Natural killer cell (primary cell): ENCODE results near the gene PGA4. TPM values are rescaled to one million over a fixed set of nuclear protein-coding genes. Genes with fewer than 3 reads are reported as not detected.

Experiments
- ATAC-seq, 3 donors: fragments of 150-1000 bp in 2 of 3; fragments of 200-7000 bp in 1 of 3; cut with Tn5 transposase; 1 replicate in 1 of 3; 2 replicates in 2 of 3; pipeline ENCODE4 v1.10.0; 2021; ENCODE audit warnings: mild to moderate bottlenecking in 2 of 3, moderate library complexity in 2 of 3
- DNase-seq, 2 donors: peaks; one replicate each; pipeline versions ENCODE4 v3.0.0 to v3.0.0-alpha.2; 2013 to 2021; ENCODE audit warnings: mixed read lengths in 1 of 2
- H3K27ac ChIP-seq: one replicate; pipeline ENCODE4 v1.5.1; 2013; ENCODE audit warnings: mild to moderate bottlenecking, low read length
- H3K27me3 ChIP-seq: one replicate; pipeline ENCODE4 v1.6.1; 2013; ENCODE audit warnings: low read length; ENCODE audit not compliant: control insufficient read depth, insufficient read depth
- H3K36me3 ChIP-seq: one replicate; pipeline ENCODE4 v1.6.1; 2013; ENCODE audit warnings: low read length; ENCODE audit not compliant: control insufficient read depth, insufficient read depth
- H3K4me1 ChIP-seq: one replicate; pipeline ENCODE4 v1.6.1; 2013; ENCODE audit warnings: low read length; ENCODE audit not compliant: control insufficient read depth, insufficient read depth
- H3K4me3 ChIP-seq: one replicate; pipeline ENCODE4 v1.5.1; 2013; ENCODE audit warnings: low read length
- H3K9me3 ChIP-seq: one replicate; pipeline ENCODE4 v1.6.1; 2013; ENCODE audit warnings: low read length; ENCODE audit not compliant: control insufficient read depth, insufficient read depth
- H3K27ac Mint-ChIP-seq, 2 donors: one replicate each; pipeline ENCODE4 v1.8.0; 2022; ENCODE audit warnings: mild to moderate bottlenecking in 2 of 2, mixed read lengths in 2 of 2, moderate library complexity in 1 of 2
- H3K27me3 Mint-ChIP-seq, 2 donors: one replicate each; pipeline ENCODE4 v1.8.0; 2022; ENCODE audit warnings: low read depth in 2 of 2, mixed read lengths in 2 of 2
- H3K36me3 Mint-ChIP-seq: one replicate; pipeline ENCODE4 v1.8.0; 2022; ENCODE audit warnings: mixed read lengths
- H3K4me1 Mint-ChIP-seq, 2 donors: one replicate each; pipeline ENCODE4 v1.8.0; 2022; ENCODE audit warnings: mixed read lengths in 2 of 2
- H3K4me3 Mint-ChIP-seq: one replicate; pipeline ENCODE4 v1.8.0; 2022; ENCODE audit warnings: mild to moderate bottlenecking, moderate library complexity, mixed read lengths
- H3K9me3 Mint-ChIP-seq, 2 donors: one replicate each; pipeline ENCODE4 v1.8.0; 2022; ENCODE audit warnings: mixed read lengths in 2 of 2
- WGBS: methylation state at CpG from one replicate; pipeline ENCODE4 v1.1.7; 2013; ENCODE audit warnings: missing lambda C conversion rate; ENCODE audit not compliant: insufficient coverage; 5-methylcytosine and 5-hydroxymethylcytosine counted together
- intact Hi-C: fragments of 100-400 bp; cut with micrococcal nuclease; formaldehyde crosslinking; loops from one replicate; pipeline ENCODE4 v1.14.2; 2022
- total RNA-seq, 4 donors: library from RNA; stranded (reverse); fragments of 120-200 nt in 1 of 4; gene quantifications; one replicate each; pipeline versions ENCODE4 v1.2.3 to v1.2.4, GENCODE V29; 2013 to 2022
- TF ChIP-seq, protein P1 (sequence below): fragments of 200-600 bp; IDR thresholded peaks from one replicate; pipeline ENCODE4 v1.8.0; 2022; ENCODE audit warnings: antibody characterized with exemption

Gene PGA4
- total RNA-seq, 3 donors from 2014 or later (not counting 1 experiment from before 2014, with no cell fraction given) = not detected

DNA sequence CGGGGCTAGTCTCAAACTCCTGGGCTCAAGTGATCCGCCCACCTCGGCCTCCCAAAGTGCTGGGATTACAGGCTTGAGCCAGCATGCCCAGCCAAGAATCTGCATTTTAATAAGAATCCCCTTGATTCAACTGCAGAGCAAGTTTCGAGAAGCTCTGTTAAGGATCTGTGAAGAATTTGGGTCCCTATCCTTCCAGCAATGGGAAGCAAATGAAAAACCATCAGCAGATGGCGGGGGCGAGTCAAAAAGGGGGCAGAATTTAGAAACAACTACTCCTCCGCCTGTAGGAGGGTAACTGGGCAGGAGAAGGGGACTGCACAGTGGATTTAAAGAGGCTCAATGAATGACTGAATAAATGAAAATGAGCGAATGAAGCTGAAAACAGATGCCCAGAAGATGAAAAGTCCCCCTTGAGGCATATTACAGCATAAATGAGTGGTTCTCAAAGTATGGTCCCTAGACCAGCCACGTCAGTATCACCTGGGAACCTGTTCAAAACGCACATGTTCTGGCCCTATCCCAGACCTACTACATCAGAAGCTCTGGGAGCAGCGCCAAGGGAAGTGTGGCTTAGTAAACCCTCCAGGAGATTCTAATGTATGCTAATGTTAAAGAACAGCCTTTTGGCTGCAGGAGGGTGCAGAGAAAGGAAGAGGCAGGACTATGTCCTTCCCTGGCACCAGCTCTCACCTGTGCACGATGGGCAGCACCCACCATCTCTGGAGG is 58.0 kb downstream of the PGA4 start:
- Histone ChIP-seq H3K4me3 (no peak overlapping the region), H3K4me1 (no peaks in the 10 kb centered on the region), H3K36me3 (no peaks in the 10 kb centered on the region), H3K9me3 (no peaks in the 10 kb centered on the region), H3K27me3 (no peaks in the 10 kb centered on the region), H3K27ac (no peak overlapping the region)
- no peaks in the 10 kb centered on the region for H3K4me1 Mint-ChIP-seq
- H3K9me3 Mint-ChIP-seq = no peaks in the 10 kb centered on the region
- H3K27me3 Mint-ChIP-seq = no peaks in the 10 kb centered on the region
- intact Hi-C loops = no loop called here
- DNase-seq (no peak), ATAC-seq (no peak)
- no peak overlapping the region for H3K27ac Mint-ChIP-seq
- 96% methylated on average over 12 of the region's 12 CpGs for WGBS
- no peaks in the 10 kb centered on the region for H3K36me3 Mint-ChIP-seq
- no peak overlapping the region for H3K4me3 Mint-ChIP-seq
- TF ChIP-seq, protein P1, sequence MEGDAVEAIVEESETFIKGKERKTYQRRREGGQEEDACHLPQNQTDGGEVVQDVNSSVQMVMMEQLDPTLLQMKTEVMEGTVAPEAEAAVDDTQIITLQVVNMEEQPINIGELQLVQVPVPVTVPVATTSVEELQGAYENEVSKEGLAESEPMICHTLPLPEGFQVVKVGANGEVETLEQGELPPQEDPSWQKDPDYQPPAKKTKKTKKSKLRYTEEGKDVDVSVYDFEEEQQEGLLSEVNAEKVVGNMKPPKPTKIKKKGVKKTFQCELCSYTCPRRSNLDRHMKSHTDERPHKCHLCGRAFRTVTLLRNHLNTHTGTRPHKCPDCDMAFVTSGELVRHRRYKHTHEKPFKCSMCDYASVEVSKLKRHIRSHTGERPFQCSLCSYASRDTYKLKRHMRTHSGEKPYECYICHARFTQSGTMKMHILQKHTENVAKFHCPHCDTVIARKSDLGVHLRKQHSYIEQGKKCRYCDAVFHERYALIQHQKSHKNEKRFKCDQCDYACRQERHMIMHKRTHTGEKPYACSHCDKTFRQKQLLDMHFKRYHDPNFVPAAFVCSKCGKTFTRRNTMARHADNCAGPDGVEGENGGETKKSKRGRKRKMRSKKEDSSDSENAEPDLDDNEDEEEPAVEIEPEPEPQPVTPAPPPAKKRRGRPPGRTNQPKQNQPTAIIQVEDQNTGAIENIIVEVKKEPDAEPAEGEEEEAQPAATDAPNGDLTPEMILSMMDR = no peak

DNA sequence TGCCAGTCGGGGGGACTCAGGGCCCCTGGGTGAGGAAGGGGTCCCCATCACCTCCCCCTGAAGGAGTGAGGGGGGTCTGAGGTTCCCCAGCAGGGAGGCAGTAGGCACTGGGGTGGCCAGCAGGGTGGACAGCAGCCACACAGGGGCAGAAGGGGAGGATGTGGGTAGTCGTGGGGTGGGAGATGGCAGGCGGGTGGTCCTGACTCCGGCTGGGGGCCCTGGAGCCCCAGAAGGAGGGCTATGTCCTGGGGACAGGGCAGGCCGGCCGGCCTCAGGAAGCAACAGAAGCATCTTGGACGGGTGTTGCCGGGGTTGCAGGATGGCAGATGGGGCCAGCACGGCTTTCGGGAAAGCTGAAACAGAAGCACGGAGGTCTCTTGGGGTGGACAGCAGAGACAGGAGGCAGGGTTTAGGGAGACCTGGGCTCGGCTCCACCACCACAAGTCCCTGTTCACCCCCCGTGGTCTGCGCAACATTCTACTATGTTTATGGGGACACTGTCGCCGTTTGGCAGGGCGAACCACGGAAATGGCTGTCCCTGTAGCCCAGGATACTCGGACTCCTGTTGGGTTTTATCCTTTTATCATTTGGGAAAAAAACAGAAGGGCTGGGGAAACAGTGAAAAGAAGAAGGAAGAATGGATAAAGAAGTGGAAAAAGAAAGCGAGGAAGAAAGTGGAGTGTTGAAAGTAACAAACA is 58.9 kb downstream of the PGA4 start:
- DNase-seq = no peak
- Mint-ChIP-seq H3K4me3 (no peak overlapping the region), H3K27ac (no peak overlapping the region), H3K36me3 (no peaks in the 10 kb centered on the region), H3K27me3 (no peaks in the 10 kb centered on the region), H3K9me3 (no peaks in the 10 kb centered on the region), H3K4me1 (no peaks in the 10 kb centered on the region)
- no peaks in the 10 kb centered on the region for H3K4me1 ChIP-seq
- 94% methylated on average over 20 of the region's 20 CpGs for WGBS
- H3K9me3 ChIP-seq = no peaks in the 10 kb centered on the region
- H3K4me3 ChIP-seq = no peak overlapping the region
- no peaks in the 10 kb centered on the region for H3K36me3 ChIP-seq
- no peaks in the 10 kb centered on the region for H3K27me3 ChIP-seq
- ATAC-seq = no peak
- TF ChIP-seq, protein P1 = no peak
- intact Hi-C loops = no loop called here
- H3K27ac ChIP-seq = no peak overlapping the region

Other genes starting within 250 kb of the PGA4 start
- 10 to 100 TPM in 1 of 3 donors, 1 to 10 TPM in 2; 1.2 to 17.7 (median 7.9) TPM for gene CD5, start 119.9 kb upstream of the PGA4 start, total RNA-seq
- 1 to 10 TPM; 6.4 to 6.9 (median 6.5) TPM for gene VPS37C, start 60.9 kb upstream of the PGA4 start, total RNA-seq
- not detected for gene PGA3, start 18.8 kb upstream of the PGA4 start, total RNA-seq
- gene PGA5, start 18.8 kb downstream of the PGA4 start, total RNA-seq = not detected
- gene VWCE, start 73.0 kb downstream of the PGA4 start, total RNA-seq = under 1 TPM; 0.61 to 0.95 (median 0.82) TPM
- gene DDB1, start 110.8 kb downstream of the PGA4 start, total RNA-seq = 100 to 1,000 TPM; 170 to 233 (median 229) TPM
- 10 to 100 TPM; 32.9 to 54.8 (median 38.6) TPM for gene TKFC, start 110.9 kb downstream of the PGA4 start, total RNA-seq
- 10 to 100 TPM; 24.6 to 33.5 (median 30.2) TPM for gene CYB561A3, start 139.5 kb downstream of the PGA4 start, total RNA-seq
- 10 to 100 TPM; 63.8 to 75.9 (median 66.5) TPM for gene TMEM138, start 140.0 kb downstream of the PGA4 start, total RNA-seq
- 10 to 100 TPM in 1 of 3 donors, 1 to 10 TPM in 2; 5.1 to 10.7 (median 9.2) TPM for gene TMEM216, start 170.2 kb downstream of the PGA4 start, total RNA-seq
- 100 to 1,000 TPM in 2 of 3 donors, 10 to 100 TPM in 1; 99.5 to 120 (median 104) TPM for gene CPSF7, start 207.6 kb downstream of the PGA4 start, total RNA-seq
- gene SDHAF2, start 207.8 kb downstream of the PGA4 start, total RNA-seq = 10 to 100 TPM; 40.2 to 50.4 (median 40.8) TPM